Activated CD8-positive, alpha-beta memory T cell treated with anti-CD3 and anti-CD28 coated beads, Interleukin-2, amount 50 U/mL, for 48 hours (primary cell): ENCODE data around the gene PILRB.

Source experiments
- DNase-seq: peaks from one replicate; pipeline ENCODE4 v3.0.0-alpha.2; 2020

The PILRB gene

GRCh38 chr7:100411101-100411500 is 53.2 kb downstream of the PILRB start:
- DNase-seq: no peak

DNA sequence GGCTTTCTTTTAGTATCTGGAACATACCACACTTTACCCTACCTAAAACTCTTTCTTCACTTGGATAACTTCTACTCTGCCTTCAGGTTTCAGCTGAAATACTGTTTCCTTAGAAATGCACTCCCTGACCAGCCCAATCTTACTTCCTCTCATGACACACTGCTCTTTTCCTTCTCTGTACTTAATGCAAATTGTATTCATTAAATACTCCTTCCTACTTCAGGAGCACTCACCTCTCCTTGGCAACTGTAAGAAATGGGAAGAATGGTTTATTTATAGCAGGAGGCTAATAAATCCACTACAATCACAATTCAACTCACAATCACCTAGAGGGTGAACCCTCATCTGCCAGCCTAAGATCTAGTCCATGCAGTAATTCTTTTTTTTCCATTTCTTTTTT is 55.4 kb downstream of the PILRB start:
- no peak for DNase-seq

DNA sequence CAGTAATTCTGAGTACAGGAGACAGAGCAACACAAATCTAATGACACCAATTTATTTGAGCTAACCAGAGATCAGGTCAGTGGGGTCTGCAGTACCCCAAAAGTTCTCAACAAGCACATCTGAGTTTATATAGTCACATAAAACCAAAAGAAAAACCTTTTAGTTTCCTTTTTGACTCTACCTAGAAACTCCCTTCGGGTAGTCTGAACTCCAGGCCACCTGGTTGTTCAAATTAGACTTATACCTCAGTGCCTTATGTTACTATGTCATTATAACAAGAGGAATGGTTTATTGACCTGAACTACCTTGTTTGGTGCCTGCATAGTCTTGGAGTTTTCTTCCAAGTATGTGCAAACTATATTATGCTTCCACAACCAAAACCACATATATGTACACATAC is 56.0 kb downstream of the PILRB start:
- no peak for DNase-seq

- no peak for DNase-seq
These were observed 57.5 kb downstream of the PILRB start for GRCh38 chr7:100415448-100415847.
